SK-N-MC (cell line): ENCODE measurements around the gene IRF2BPL.

ENCODE experiments used
- EZH2 ChIP-seq: fragments of 200-600 bp; sonication (generic); IDR thresholded peaks from one replicate; pipeline ENCODE4 v1.6.1; 2017; ENCODE audit warnings: antibody characterized with exemption
- POLR2AphosphoS5 ChIP-seq: IDR thresholded peaks from 2 replicates; pipeline ENCODE4 v1.6.1; 2012; ENCODE audit warnings: mild to moderate bottlenecking, low read depth, low read length, borderline replicate concordance

DNA sequence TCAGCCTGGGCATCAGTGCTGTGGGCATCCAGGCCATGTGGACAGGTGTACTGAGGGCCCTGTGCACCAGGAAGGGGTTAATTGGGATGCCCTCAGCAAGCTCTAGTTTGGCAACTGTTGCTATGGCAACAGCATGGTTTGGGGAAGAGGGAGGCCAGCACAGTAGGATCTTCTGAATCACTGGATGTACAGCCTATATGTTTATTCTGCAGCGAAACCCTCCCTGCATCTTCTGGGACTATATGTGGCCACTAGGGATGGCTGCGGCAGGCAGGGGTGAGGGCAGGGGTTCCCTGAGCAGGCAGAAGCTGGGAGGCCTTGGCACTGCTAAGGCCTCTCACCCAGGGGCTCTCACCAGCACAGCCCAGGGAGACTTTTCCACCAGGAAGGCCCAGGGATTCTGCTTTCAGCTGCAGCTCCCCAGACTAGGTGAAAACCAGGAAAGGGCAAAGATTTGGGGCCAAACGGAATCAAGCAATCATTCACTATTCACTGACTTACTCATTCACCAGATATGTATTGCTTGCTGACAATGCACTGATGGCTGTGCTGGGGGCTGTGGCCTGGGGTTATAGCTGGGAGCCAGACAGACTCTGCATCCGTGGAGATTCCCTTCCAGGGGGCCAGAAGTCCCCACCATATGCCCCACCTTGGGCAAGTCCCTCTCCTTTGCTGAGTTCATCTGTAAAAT is 42.8 kb downstream of the IRF2BPL start:
- no peak for TF ChIP-seq POLR2AphosphoS5
- TF ChIP-seq EZH2 = no peak
